H1 (cell line): ENCODE measurements around the gene GTF2E1. TPM values are rescaled to one million over a fixed set of nuclear protein-coding genes. Genes with fewer than 3 reads are reported as not detected.

Source experiments
- CTCF ChIA-PET: fragments of 300-600 bp; sonication (Branson Sonifier 250); formaldehyde crosslinking; loops from one replicate; lab custom pipeline; 2021; ENCODE audit not compliant: partially characterized antibody; lab: Charles Lee
- POLR2A ChIA-PET: fragments of 300-600 bp; sonication (Branson Sonifier 250); formaldehyde crosslinking; loops from one replicate; lab custom pipeline; 2021; ENCODE audit warnings: inconsistent platforms; ENCODE audit not compliant: partially characterized antibody; lab: Charles Lee
- DNase-seq, 2 experiments: peaks; one replicate each; pipeline versions ENCODE4 v3.0.0 to v3.0.0-alpha.2; 2010 to 2022; ENCODE audit warnings: low spot score in 2 of 2, low read depth in 1 of 2, mixed read lengths in 1 of 2
- FAIRE-seq: peaks from 2 replicates; lab custom pipeline; 2011; peaks lifted over from hg19 to GRCh38; lab: Jason Lieb, UNC
- H2AFZ ChIP-seq: 2 replicates; pipeline ENCODE4 v1.8.1; 2012; ENCODE audit warnings: low read length, inconsistent platforms
- H2AK5ac ChIP-seq: 2 replicates; pipeline ENCODE4 v1.6.1; 2013; ENCODE audit warnings: low read depth, low read length
- H2BK120ac ChIP-seq: replicated peaks from 2 replicates; pipeline ENCODE3; 2013; ENCODE audit warnings: low read depth, low read length, inconsistent platforms
- H2BK12ac ChIP-seq: 2 replicates; pipeline ENCODE4 v1.6.1; 2013; ENCODE audit warnings: low read depth, low read length
- H2BK15ac ChIP-seq: 2 replicates; pipeline ENCODE4 v1.6.1; 2013; ENCODE audit warnings: low read length
- H2BK20ac ChIP-seq: 2 replicates; pipeline ENCODE4 v1.6.1; 2013; ENCODE audit warnings: low read length
- H2BK5ac ChIP-seq: 2 replicates; pipeline ENCODE4 v1.6.1; 2013; ENCODE audit warnings: low read depth, low read length
- H3K14ac ChIP-seq: 2 replicates; pipeline ENCODE4 v1.6.1; 2013; ENCODE audit warnings: inconsistent platforms; ENCODE audit not compliant: insufficient read length
- H3K18ac ChIP-seq: 2 replicates; pipeline ENCODE4 v1.6.1; 2013; ENCODE audit warnings: low read length; ENCODE audit errors: extremely low read depth
- H3K23ac ChIP-seq: 2 replicates; pipeline ENCODE4 v1.6.1; 2013; ENCODE audit warnings: inconsistent platforms; ENCODE audit not compliant: insufficient read length
- H3K23me2 ChIP-seq: 2 replicates; pipeline ENCODE4 v1.6.1; 2013; ENCODE audit warnings: low read depth, low read length
- H3K27ac ChIP-seq: 2 replicates; pipeline ENCODE4 v1.6.1; 2011; ENCODE audit warnings: low read depth, low read length, inconsistent platforms
- H3K27me3 ChIP-seq, 4 experiments: replicated peaks in 1 of 4; 1 replicate in 1 of 4; 2 replicates in 3 of 4; pipeline versions ENCODE4 v1.6.1 to v1.8.1; 2011 to 2013; ENCODE audit warnings: low read length in 3 of 4, mild to moderate bottlenecking in 3 of 4, inconsistent platforms in 2 of 4, mixed read lengths in 2 of 4, moderate library complexity in 1 of 4; ENCODE audit not compliant: control insufficient read depth in 3 of 4, insufficient read depth in 3 of 4; ENCODE audit errors: extremely low read depth in 1 of 4
- H3K36me3 ChIP-seq, 4 experiments: 2 replicates each; pipeline versions ENCODE4 v1.6.1 to v1.8.1; 2011 to 2013; ENCODE audit warnings: mild to moderate bottlenecking in 4 of 4, low read length in 3 of 4, moderate library complexity in 2 of 4, control low read depth in 1 of 4, inconsistent platforms in 1 of 4; ENCODE audit not compliant: insufficient read depth in 4 of 4, control insufficient read depth in 2 of 4
- H3K4ac ChIP-seq: replicated peaks from 2 replicates; pipeline ENCODE3; 2013; ENCODE audit warnings: low read length, low read depth, mixed read lengths, inconsistent platforms; ENCODE audit not compliant: insufficient read length
- H3K4me1 ChIP-seq, 4 experiments: replicated peaks in 1 of 4; 1 replicate in 1 of 4; 2 replicates in 3 of 4; pipeline versions ENCODE4 v1.6.1 to v1.8.1; 2011 to 2013; ENCODE audit warnings: low read length in 3 of 4, inconsistent platforms in 2 of 4, mixed read lengths in 1 of 4; ENCODE audit not compliant: insufficient read depth in 4 of 4, control insufficient read depth in 3 of 4
- H3K4me2 ChIP-seq, 2 experiments: 2 replicates each; pipeline versions ENCODE4 v1.6.1 to v1.8.1; 2011 to 2013; ENCODE audit warnings: low read depth in 2 of 2, low read length in 2 of 2, control low read depth in 1 of 2, inconsistent platforms in 1 of 2, mild to moderate bottlenecking in 1 of 2; ENCODE audit not compliant: insufficient read depth in 1 of 2
- H3K4me3 ChIP-seq, 4 experiments: fragments of 200-600, 300-600 bp in 1 of 4; sonication (generic), shearing (Covaris generic), sonication (Bioruptor Twin) in 1 of 4; 2 replicates each; pipeline versions ENCODE4 v1.5.1 to v1.8.1; 2011 to 2016; ENCODE audit warnings: low read length in 4 of 4, low read depth in 3 of 4, control low read depth in 2 of 4, inconsistent platforms in 2 of 4, mild to moderate bottlenecking in 2 of 4, mixed read lengths in 1 of 4, moderate library complexity in 1 of 4; ENCODE audit not compliant: insufficient read depth in 2 of 4; ENCODE audit errors: extremely low read depth in 1 of 4
- H3K56ac ChIP-seq: replicated peaks from 2 replicates; pipeline ENCODE3; 2013; ENCODE audit warnings: low read depth, mild to moderate bottlenecking, mixed read lengths, low read length, inconsistent platforms; ENCODE audit not compliant: insufficient read length
- H3K79me1 ChIP-seq: 2 replicates; pipeline ENCODE4 v1.6.1; 2013; ENCODE audit warnings: low read depth, low read length, control low read depth
- H3K79me2 ChIP-seq, 2 experiments: 2 replicates each; pipeline versions ENCODE4 v1.6.1 to v1.8.1; 2012 to 2013; ENCODE audit warnings: low read length in 2 of 2, mild to moderate bottlenecking in 2 of 2, inconsistent platforms in 1 of 2; ENCODE audit not compliant: insufficient read depth in 2 of 2, control insufficient read depth in 1 of 2
- H3K9ac ChIP-seq, 4 experiments: replicated peaks in 1 of 4; 1 replicate in 1 of 4; 2 replicates in 3 of 4; pipeline versions ENCODE4 v1.6.1 to v1.8.1; 2011 to 2013; ENCODE audit warnings: low read depth in 3 of 4, low read length in 3 of 4, control low read depth in 2 of 4, mild to moderate bottlenecking in 2 of 4, moderate library complexity in 2 of 4, inconsistent platforms in 1 of 4; ENCODE audit errors: extremely low read depth in 1 of 4
- H3K9me3 ChIP-seq, 2 experiments: 2 replicates each; pipeline versions ENCODE4 v1.6.1 to v1.8.1; 2012 to 2013; ENCODE audit warnings: mild to moderate bottlenecking in 2 of 2, moderate library complexity in 2 of 2, control low read depth in 1 of 2, inconsistent platforms in 1 of 2, low read depth in 1 of 2, low read length in 1 of 2, mixed read lengths in 1 of 2; ENCODE audit not compliant: insufficient read depth in 2 of 2
- H4K20me1 ChIP-seq, 2 experiments: replicated peaks in 1 of 2; 2 replicates each; pipeline versions ENCODE3 to v1.8.1; 2011 to 2013; ENCODE audit warnings: inconsistent platforms in 2 of 2, low read length in 2 of 2, mild to moderate bottlenecking in 1 of 2; ENCODE audit not compliant: insufficient read depth in 2 of 2, control insufficient read depth in 1 of 2
- H4K5ac ChIP-seq: 2 replicates; pipeline ENCODE4 v1.6.1; 2013; ENCODE audit warnings: low read length, low read depth, mixed read lengths, inconsistent platforms; ENCODE audit not compliant: insufficient read length
- H4K8ac ChIP-seq: 2 replicates; pipeline ENCODE4 v1.8.0; 2013; ENCODE audit warnings: mild to moderate bottlenecking, moderate library complexity, low read length, inconsistent platforms; ENCODE audit not compliant: insufficient read depth; ENCODE audit errors: extremely low read depth
- H4K91ac ChIP-seq: replicated peaks from 2 replicates; pipeline ENCODE3; 2013; ENCODE audit warnings: low read length, mixed read lengths, inconsistent platforms; ENCODE audit not compliant: insufficient read length
- CTBP2 ChIP-seq: IDR thresholded peaks from 2 replicates; pipeline ENCODE4 v1.7.0; 2011; ENCODE audit warnings: borderline replicate concordance, mild to moderate bottlenecking, moderate library complexity, mixed read lengths, low read length; ENCODE audit not compliant: insufficient read depth, insufficient read length
- CTCF ChIP-seq, 3 experiments: IDR thresholded peaks; 1 replicate in 2 of 3; 2 replicates in 1 of 3; pipeline versions ENCODE4 v1.5.1 to v1.6.1; 2011; ENCODE audit warnings: low read length in 3 of 3, mild to moderate bottlenecking in 3 of 3, inconsistent platforms in 2 of 3, low read depth in 1 of 3, moderate library complexity in 1 of 3; ENCODE audit not compliant: insufficient read depth in 1 of 3; ENCODE audit errors: control extremely low read depth in 1 of 3
- EP300 ChIP-seq, 2 experiments: IDR thresholded peaks; 1 replicate in 1 of 2; 2 replicates in 1 of 2; pipeline ENCODE4 v1.6.1; 2011 to 2012; ENCODE audit warnings: low read depth in 2 of 2, low read length in 2 of 2, mild to moderate bottlenecking in 2 of 2, borderline replicate concordance in 1 of 2, inconsistent platforms in 1 of 2, moderate library complexity in 1 of 2
- EZH2 ChIP-seq: fragments of 200-600 bp; sonication (generic); IDR thresholded peaks from 2 replicates; pipeline ENCODE4 v1.7.1; 2012; ENCODE audit warnings: low read depth, mild to moderate bottlenecking, moderate library complexity, low read length, inconsistent platforms; ENCODE audit not compliant: severe bottlenecking
- KDM5A ChIP-seq: fragments of 200-600 bp; IDR thresholded peaks from 2 replicates; pipeline ENCODE4 v1.7.1; 2012; ENCODE audit warnings: mild to moderate bottlenecking, low read length, inconsistent platforms, mixed read lengths
- MAFK ChIP-seq: IDR thresholded peaks from 2 replicates; pipeline ENCODE4 v1.6.1; 2012; ENCODE audit warnings: low read depth, mild to moderate bottlenecking, improper control_type of control experiment, low read length
- POU5F1 ChIP-seq: IDR thresholded peaks from 2 replicates; pipeline ENCODE4 v1.6.1; 2011; ENCODE audit warnings: low read depth, mild to moderate bottlenecking, low read length, moderate library complexity
- RNF2 ChIP-seq: fragments of 200-900, 300-1000 bp; sonication (generic); IDR thresholded peaks from 2 replicates; pipeline ENCODE4 v1.7.1; 2016; ENCODE audit warnings: borderline replicate concordance, low read depth, mild to moderate bottlenecking, antibody characterized with exemption, low read length; ENCODE audit not compliant: poor library complexity, severe bottlenecking; ENCODE audit errors: missing control alignments
- TAF7 ChIP-seq: optimal IDR thresholded peaks from 2 replicates; pipeline ENCODE3; 2011; ENCODE audit warnings: low read depth, mild to moderate bottlenecking, inconsistent platforms, low read length, moderate library complexity, borderline replicate concordance
- polyA plus RNA-seq, 7 experiments: library from polyadenylated mRNA; depleted of rRNA in 3 of 7; stranded (reverse) in 5 of 7; unstranded in 2 of 7; fragments of >200 nt in 5 of 7; fragments of 200-250 nt in 2 of 7; gene quantifications; 1 replicate in 5 of 7; 2 replicates in 1 of 7; 4 replicates in 1 of 7; pipeline versions ENCODE4 v1.2.1 to v1.2.3, GENCODE V29; 2011 to 2013; ENCODE audit warnings: missing spikeins in 2 of 7, mixed read lengths in 2 of 7
- total RNA-seq: library from RNA; stranded (reverse); fragmentation: NEBNext Ultra II Directional; extraction: Animal tissue kit (Norgen Biotek cat#: 25700); gene quantifications from 2 replicates; pipeline ENCODE4 v1.2.1, GENCODE V29; 2021

The GTF2E1 gene
- total and polyA plus RNA-seq, 2 of the 8 experiments (the other 6 are each of a cell fraction or from before 2014, with no cell fraction given) = 37.4 to 73.3 TPM

- Histone ChIP-seq H4K5ac (no peak overlapping the region), H3K4me2 (no peak overlapping the region), H3K23me2 (no peaks in the 10 kb centered on the region), H3K14ac (no peak overlapping the region), H3K36me3 (no peaks in the 10 kb centered on the region), H3K27me3 (no peaks in the 10 kb centered on the region), H3K4me3 (no peak overlapping the region), H2BK12ac (no peak overlapping the region), H3K9ac (no peak overlapping the region), H3K4me1 (peaks cover 0 to 2% (median 0%) of the 10 kb centered on the region in 4 experiments; a peak in 1 of 7 replicates), H3K9me3 (no peaks in the 10 kb centered on the region), H2BK20ac (no peak overlapping the region), H3K23ac (no peak overlapping the region), H2BK5ac (no peak overlapping the region), H4K91ac (no peak overlapping the region), H4K20me1 (no peaks in the 10 kb centered on the region), H3K79me2 (no peaks in the 10 kb centered on the region), H3K79me1 (no peaks in the 10 kb centered on the region), H4K8ac (no peak overlapping the region), H2AK5ac (no peak overlapping the region), H2BK120ac (no peak overlapping the region), H2BK15ac (no peak overlapping the region), H3K27ac (no peak overlapping the region), H2AFZ (no peak overlapping the region), H3K56ac (no peak overlapping the region), H3K18ac (no peak overlapping the region), H3K4ac (no peak overlapping the region)
- TF ChIP-seq RNF2 = no peak
- no peak for TF ChIP-seq CTBP2
- TF ChIP-seq CTCF (IDR thresholded peaks at IDR 0.05; ENCODE audit: control extremely low read depth in 1 of 3, insufficient read depth in 1 of 3, low read depth in 1 of 3, low read length in 3 of 3) = no peak
- no peak for TF ChIP-seq MAFK
- TF ChIP-seq EZH2 = no peak
- TF ChIP-seq KDM5A = no peak
- no peak for TF ChIP-seq POU5F1
- no peak for TF ChIP-seq TAF7
- no peak for TF ChIP-seq EP300 (IDR thresholded peaks at IDR 0.05; ENCODE audit: borderline replicate concordance in 1 of 2, low read depth in 2 of 2, low read length in 2 of 2)
- DNase-seq (no peak), FAIRE-seq (no peak)
- ChIA-PET CTCF (interaction anchor here (1.1 kb wide), 1 partner anchor 233 kb away, joined by 3 read pairs; no protein-coding TSS in a partner anchor), POLR2A (no interaction called here)
Measured at GRCh38 chr3:120800625-120801024, 58.1 kb downstream of the GTF2E1 start.
